HepG2 (cell line): ENCODE measurements around the gene C5orf15. TPM values are rescaled to one million over a fixed set of nuclear protein-coding genes. Genes with fewer than 3 reads are reported as not detected.

ENCODE experiments used
- ATF1 ChIP-seq: IDR thresholded peaks from 2 replicates; pipeline ENCODE4 v1.6.1; 2016; ENCODE audit warnings: mild to moderate bottlenecking, control low read depth
- FOXA1 ChIP-seq, 2 experiments: fragments of 450-650 bp in 1 of 2; sonication (generic) in 1 of 2; formaldehyde crosslinking in 1 of 2; IDR thresholded peaks; 2 replicates each; pipeline versions ENCODE4 v1.4.0 to v1.6.1; 2016 to 2020; ENCODE audit warnings: missing genetic modification reagents in 1 of 2
- FOXK1 ChIP-seq: sonication (generic); formaldehyde crosslinking; IDR thresholded peaks from 2 replicates; pipeline ENCODE4 v1.4.0; 2020; ENCODE audit warnings: low read depth, missing genetic modification reagents, borderline replicate concordance
- FOXP1 ChIP-seq, 2 experiments: fragments of 450-650 bp in 1 of 2; IDR thresholded peaks; 2 replicates each; pipeline ENCODE4 v1.6.1; 2017 to 2018; ENCODE audit warnings: antibody characterized with exemption in 1 of 2
- GATAD1 ChIP-seq: IDR thresholded peaks from 2 replicates; pipeline ENCODE4 v1.6.1; 2016; ENCODE audit warnings: missing genetic modification reagents, missing compliant biosample characterization
- GPN1 ChIP-seq: sonication (generic); formaldehyde crosslinking; IDR thresholded peaks from 2 replicates; pipeline ENCODE4 v1.5.1; 2020; ENCODE audit warnings: missing genetic modification reagents, borderline replicate concordance
- HMGA1 ChIP-seq: sonication (generic); formaldehyde crosslinking; conservative IDR thresholded peaks from 2 replicates; pipeline ENCODE4 v1.4.0; 2020; ENCODE audit warnings: missing genetic modification reagents
- HNRNPLL ChIP-seq: fragments of 200-400 bp; formaldehyde crosslinking; IDR thresholded peaks from 2 replicates; pipeline ENCODE4 v1.6.1; 2017; ENCODE audit warnings: mild to moderate bottlenecking, low read depth, low read length; ENCODE audit not compliant: poor library complexity, severe bottlenecking
- HOMEZ ChIP-seq: IDR thresholded peaks from 2 replicates; pipeline ENCODE4 v1.6.1; 2016; ENCODE audit warnings: low read depth
- MAF1 ChIP-seq: sonication (generic); formaldehyde crosslinking; IDR thresholded peaks from 2 replicates; pipeline ENCODE4 v1.5.0; 2020; ENCODE audit warnings: missing genetic modification reagents, borderline replicate concordance
- MAFK ChIP-seq, 2 experiments: IDR thresholded peaks in 1 of 2; conservative IDR thresholded peaks in 1 of 2; 2 replicates each; pipeline ENCODE4 v1.6.1; 2011; ENCODE audit warnings: improper control_type of control experiment in 2 of 2, low read length in 2 of 2
- MXD4 ChIP-seq: IDR thresholded peaks from 2 replicates; pipeline ENCODE4 v1.6.1; 2016; ENCODE audit warnings: mild to moderate bottlenecking, missing biosample characterization, missing genetic modification reagents
- NFE2 ChIP-seq: sonication (generic); formaldehyde crosslinking; IDR thresholded peaks from 2 replicates; pipeline ENCODE4 v1.4.0; 2020; ENCODE audit warnings: missing genetic modification reagents
- NFKB2 ChIP-seq: sonication (generic); formaldehyde crosslinking; IDR thresholded peaks from 2 replicates; pipeline ENCODE4 v1.4.0; 2020; ENCODE audit warnings: missing genetic modification reagents, borderline replicate concordance
- NFKBIZ ChIP-seq: IDR thresholded peaks from 2 replicates; pipeline ENCODE4 v1.6.1; 2018; ENCODE audit warnings: missing genetic modification reagents, missing compliant biosample characterization
- PAWR ChIP-seq: sonication (generic); formaldehyde crosslinking; IDR thresholded peaks from 2 replicates; pipeline ENCODE4 v1.4.0; 2020; ENCODE audit warnings: missing genetic modification reagents, mild to moderate bottlenecking, borderline replicate concordance
- SIN3B ChIP-seq: fragments of 150-350 bp; IDR thresholded peaks from 2 replicates; pipeline ENCODE4 v1.6.1; 2014; ENCODE audit warnings: low read length
- SOX5 ChIP-seq: IDR thresholded peaks from 2 replicates; pipeline ENCODE4 v1.6.1; 2016; ENCODE audit warnings: borderline replicate concordance
- TSC22D2 ChIP-seq: sonication (generic); formaldehyde crosslinking; IDR thresholded peaks from 2 replicates; pipeline ENCODE4 v1.5.1; 2020; ENCODE audit warnings: missing genetic modification reagents, mild to moderate bottlenecking, borderline replicate concordance
- ZBTB8A ChIP-seq: sonication (generic); formaldehyde crosslinking; IDR thresholded peaks from 2 replicates; pipeline ENCODE4 v1.4.0; 2020; ENCODE audit warnings: mild to moderate bottlenecking, low read depth, missing genetic modification reagents, borderline replicate concordance
- ZNF276 ChIP-seq: sonication (generic); formaldehyde crosslinking; IDR thresholded peaks from 2 replicates; pipeline ENCODE4 v1.4.0; 2020; ENCODE audit warnings: mild to moderate bottlenecking, low read depth, missing genetic modification reagents
- ZNF292 ChIP-seq: sonication (generic); formaldehyde crosslinking; IDR thresholded peaks from 2 replicates; pipeline ENCODE4 v1.8.1; 2022; ENCODE audit warnings: mild to moderate bottlenecking, low read depth, missing genetic modification reagents, borderline replicate concordance
- ZNF678 ChIP-seq: sonication (generic); formaldehyde crosslinking; IDR thresholded peaks from 2 replicates; pipeline ENCODE4 v1.4.0; 2020; ENCODE audit warnings: mild to moderate bottlenecking, missing genetic modification reagents
- ZNF691 ChIP-seq: sonication (generic); formaldehyde crosslinking; IDR thresholded peaks from 2 replicates; pipeline ENCODE4 v1.4.0; 2020; ENCODE audit warnings: missing genetic modification reagents, low read depth, mild to moderate bottlenecking, borderline replicate concordance
- ZNF709 ChIP-seq: sonication (generic); formaldehyde crosslinking; IDR thresholded peaks from 2 replicates; pipeline ENCODE4 v1.5.0; 2020; ENCODE audit warnings: mild to moderate bottlenecking, missing genetic modification reagents
- ZNF768 ChIP-seq: sonication (generic); formaldehyde crosslinking; IDR thresholded peaks from 2 replicates; pipeline ENCODE4 v1.4.0; 2020; ENCODE audit warnings: missing genetic modification reagents
- polyA plus RNA-seq, 8 experiments: library from polyadenylated mRNA; depleted of rRNA in 3 of 8; stranded (reverse) in 7 of 8; unstranded in 1 of 8; fragments of >200 nt; fragmentation: Illumina TruSeq in 4 of 8; extraction: Trizol in 4 of 8; gene quantifications; 2 replicates each; pipeline versions ENCODE4 v1.2.1 to v1.2.3, GENCODE V29; 2011 to 2016; ENCODE audit warnings: low read depth in 4 of 8, missing spikeins in 1 of 8, mixed read lengths in 1 of 8; ENCODE audit not compliant: insufficient read depth in 1 of 8
- total RNA-seq, 5 experiments: library from RNA; depleted of rRNA; stranded (reverse); fragments of >200 nt; fragmentation: Illumina TruSeq; extraction: Trizol; gene quantifications; 2 replicates each; pipeline ENCODE4 v1.2.3, GENCODE V29; 2016; ENCODE audit warnings: low read depth in 1 of 5

C5orf15 gene
- total and polyA plus RNA-seq, 2 of the 13 experiments (the other 11 are each of a cell fraction or from before 2014, with no cell fraction given): 58.5 to 82.7 TPM

DNA sequence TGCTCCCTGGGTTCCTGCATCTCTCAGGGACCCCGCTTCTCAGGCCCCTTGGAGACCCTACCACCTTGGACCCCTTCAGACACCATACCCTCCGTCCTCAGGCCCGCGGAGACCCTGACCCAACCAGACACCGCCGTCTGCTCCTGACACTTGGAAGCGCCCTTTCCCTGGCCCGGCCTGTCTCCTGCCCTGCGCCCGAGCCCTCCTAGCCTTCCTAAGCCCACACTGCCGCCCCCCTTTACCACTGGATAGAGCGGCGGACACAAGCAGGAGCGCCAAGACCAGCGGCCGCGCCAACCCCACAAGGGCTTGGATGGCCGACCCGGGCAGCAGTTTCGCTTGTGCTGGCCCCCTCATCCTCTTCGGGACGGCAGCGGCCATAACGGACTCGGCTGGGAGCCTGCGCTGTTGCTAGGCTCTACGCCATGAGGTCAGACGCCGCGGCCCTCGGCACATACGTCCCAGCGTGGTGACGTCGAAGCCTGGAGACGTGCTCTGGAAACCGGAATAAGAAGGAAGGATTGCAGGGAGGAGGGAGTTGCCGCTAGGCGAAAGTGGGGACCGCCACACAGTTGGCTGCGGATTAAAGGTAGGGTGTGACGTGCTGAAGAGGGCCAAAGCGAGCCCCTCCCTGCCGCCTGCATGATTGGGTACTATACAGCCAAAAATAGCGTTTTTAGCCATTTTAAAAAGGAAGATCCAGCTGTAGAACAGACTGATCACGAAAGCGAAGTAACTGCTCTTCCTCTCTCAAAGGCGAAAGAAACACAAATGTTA is at the start of gene C5orf15 (continued):
- TF ChIP-seq MAFK (conservative IDR thresholded peaks at IDR 0.05 in 1 of 2, IDR thresholded peaks at IDR 0.05 in 1 of 2; ENCODE audit: low read length in 2 of 2) (no peak), ATF1 (CRISPR knock-in tag) (peak; percentile 96), HNRNPLL (peak; percentile 89), MAF1 (CRISPR knock-in tag) (no peak), GPN1 (CRISPR knock-in tag) (0 out of 2 replicates have a peak, but pooled peaks have one; percentile 49), SOX5 (CRISPR knock-in tag) (no peak; the same call in 1 of the 2 replicates), ZNF768 (peak; percentile 69; the same call in 1 of the 2 replicates), MXD4 (CRISPR knock-in tag) (peak; percentile 82; the same call in 1 of the 2 replicates), FOXA1 (IDR thresholded peaks at IDR 0.05) (no peak), FOXA1 (CRISPR knock-in tag; IDR thresholded peaks at IDR 0.05) (no peak), NFE2 (no peak), ZNF678 (CRISPR knock-in tag) (peak; percentile 65; the same call in 1 of the 2 replicates), ZNF709 (CRISPR knock-in tag) (peak; percentile 93), NFKBIZ (CRISPR knock-in tag) (peak; percentile 80; the same call in 1 of the 2 replicates), ZNF292 (CRISPR knock-in tag) (no peak), GATAD1 (CRISPR knock-in tag) (peak; percentile 94), NFKB2 (CRISPR knock-in tag) (peak; percentile 81; the same call in 1 of the 2 replicates), ZNF276 (CRISPR knock-in tag) (0 out of 2 replicates have a peak, but pooled peaks have one; percentile 60), HOMEZ (CRISPR knock-in tag) (no peak), ZNF691 (CRISPR knock-in tag) (peak; percentile 0; the same call in 1 of the 2 replicates), ZBTB8A (CRISPR knock-in tag) (no peak), HMGA1 (CRISPR knock-in tag) (no peak), FOXK1 (CRISPR knock-in tag) (peak; percentile 87), SIN3B (no peak; the same call in 1 of the 2 replicates), TSC22D2 (CRISPR knock-in tag) (peak; percentile 93; the same call in 1 of the 2 replicates), FOXP1 (IDR thresholded peaks at IDR 0.05) (no peak), FOXP1 (CRISPR knock-in tag; IDR thresholded peaks at IDR 0.05) (0 out of 2 replicates have a peak, but pooled peaks have one; percentile 36), PAWR (no peak)
